HG03064 (cell line): ENCODE data around the gene CD38.
"Not testable (repeated sequence)": the region's sequence is repeated elsewhere in the genome, so short reads cannot be mapped to it uniquely, and the experiment has no call there.

Experiments used
- ATAC-seq: cut with Tn5 transposase; IDR thresholded peaks from one replicate; pipeline ENCODE4 v1.9.1; 2021; ENCODE audit warnings: low read depth; ENCODE audit not compliant: unreplicated experiment

The CD38 gene

DNA sequence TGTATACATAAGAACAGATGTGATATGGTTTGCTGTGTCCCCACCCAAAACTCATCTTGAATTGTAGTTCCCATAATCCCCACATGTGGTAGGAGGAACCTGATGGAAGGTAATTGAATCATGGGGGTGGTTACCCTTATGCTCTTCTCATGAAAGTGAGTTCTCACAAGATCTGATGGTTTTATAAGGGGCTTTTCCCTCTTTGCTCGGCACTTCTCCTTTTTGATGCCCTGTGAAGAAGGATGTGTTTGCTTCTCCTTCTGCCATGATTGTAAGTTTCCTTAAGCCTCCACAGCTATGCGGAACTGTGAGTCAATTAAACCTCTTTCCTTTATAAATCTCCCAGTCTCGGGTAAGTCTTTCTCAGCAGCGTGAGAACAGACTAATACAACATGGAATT is 83.1 kb downstream of the CD38 start:
- ATAC-seq, result not testable (repeated sequence)

GRCh38 chr4:15864651-15865566 is 86.8 kb downstream of the CD38 start:
- no peak for ATAC-seq

- no peak for ATAC-seq
These were observed 90.0 kb downstream of the CD38 start for GRCh38 chr4:15868111-15868510.

GRCh38 chr4:15868826-15869413 is 90.8 kb downstream of the CD38 start:
- ATAC-seq, result no peak

DNA sequence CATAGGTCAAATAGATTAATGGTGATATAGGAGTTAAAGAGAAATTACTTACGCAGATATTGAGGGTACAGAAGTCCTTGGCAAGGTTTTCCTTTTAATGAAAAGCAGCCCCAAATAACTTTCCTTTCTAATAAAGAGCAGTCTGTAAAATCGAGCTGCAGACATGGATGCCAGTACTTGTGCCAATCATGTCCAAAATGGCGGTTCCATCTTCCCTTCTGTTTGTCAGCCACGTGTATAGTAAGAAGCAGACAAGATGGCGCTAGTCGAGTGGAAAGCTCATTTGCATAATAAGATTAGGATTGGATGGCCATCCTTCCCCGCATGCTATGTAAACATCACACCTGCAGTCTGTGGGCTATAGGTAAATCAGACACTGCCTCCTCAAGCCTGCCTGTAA is 92.0 kb downstream of the CD38 start:
- no peak for ATAC-seq

- no peak for ATAC-seq
These were observed 93.0 kb downstream of the CD38 start for GRCh38 chr4:15870921-15871664.

DNA sequence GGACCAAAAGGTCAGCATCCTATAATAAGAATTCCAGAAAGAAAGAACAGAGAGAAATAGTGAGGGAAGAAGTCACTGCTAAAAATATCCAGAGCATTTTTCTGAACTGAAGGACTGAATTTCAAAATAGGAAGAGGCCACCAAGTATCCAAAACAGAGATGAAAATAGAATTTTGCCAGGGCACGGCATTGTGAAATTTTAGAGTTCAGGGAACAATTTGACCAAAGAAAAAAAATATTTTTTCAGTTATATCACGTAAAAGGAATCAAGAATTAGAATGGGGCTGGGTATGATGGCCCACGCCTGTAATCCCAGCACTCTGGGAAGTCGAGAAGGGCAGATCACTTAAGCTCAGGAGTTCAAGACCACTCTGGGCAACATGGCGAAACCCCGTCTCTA is 95.0 kb downstream of the CD38 start:
- no peak for ATAC-seq

DNA sequence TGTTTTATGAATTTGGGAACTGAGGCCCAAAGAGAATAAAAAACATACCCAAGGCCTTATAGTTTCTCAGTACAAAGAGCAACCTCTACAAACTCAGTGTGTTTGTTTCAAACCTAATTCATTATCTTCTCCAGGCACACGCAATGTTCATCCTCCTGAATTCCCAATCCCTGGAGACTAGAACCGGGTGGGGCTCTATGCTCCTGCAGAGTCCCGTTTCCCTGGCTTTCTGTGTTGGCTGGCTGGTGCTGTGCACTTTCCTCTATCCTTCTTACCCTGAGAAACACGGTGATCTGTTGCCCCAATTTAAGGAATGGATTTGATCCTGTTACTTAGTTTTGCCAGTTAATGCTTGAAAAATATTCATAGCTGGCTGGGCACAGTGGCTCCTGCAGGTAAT is 96.5 kb downstream of the CD38 start:
- no peak for ATAC-seq

DNA sequence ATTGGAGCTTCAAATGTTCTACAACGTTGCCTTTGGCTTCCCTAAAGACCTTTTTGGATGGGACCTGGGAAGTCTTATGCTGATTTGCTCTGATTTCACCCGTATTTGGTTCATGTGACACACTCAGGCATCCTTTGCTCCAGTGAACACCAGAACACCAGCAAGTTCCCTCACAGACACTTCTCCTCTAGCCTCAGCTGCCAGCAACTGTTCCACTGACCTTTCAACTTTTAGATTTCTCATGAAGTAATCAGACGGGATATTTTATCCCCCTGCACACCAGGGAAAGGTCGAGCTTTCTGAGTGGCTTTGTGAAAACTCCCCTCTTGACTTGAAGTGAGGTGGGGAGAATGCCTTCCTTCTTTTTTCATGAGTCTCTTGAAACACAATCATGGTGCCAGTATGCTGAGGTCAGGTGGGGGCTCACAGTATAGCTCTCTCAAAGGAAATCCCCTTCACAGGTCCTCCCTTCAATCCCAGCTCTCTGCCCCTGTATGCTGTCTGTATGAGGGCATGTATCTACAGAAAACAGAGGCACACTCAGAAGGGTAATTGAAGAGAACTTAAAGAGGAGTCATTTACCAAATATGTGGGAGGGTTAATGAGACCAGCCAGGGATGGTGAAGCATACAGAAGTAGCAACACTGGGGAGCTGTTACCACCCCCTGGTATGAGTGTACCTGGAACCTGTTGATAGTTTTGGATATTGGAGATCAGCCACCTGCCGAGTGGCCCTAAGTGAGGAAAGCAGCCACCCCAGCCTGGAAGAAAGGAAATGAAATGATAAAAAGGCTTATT is 97.7 kb downstream of the CD38 start:
- ATAC-seq, result no peak

- ATAC-seq, result no peak
These were observed 99.9 kb downstream of the CD38 start for GRCh38 chr4:15878011-15878410.

DNA sequence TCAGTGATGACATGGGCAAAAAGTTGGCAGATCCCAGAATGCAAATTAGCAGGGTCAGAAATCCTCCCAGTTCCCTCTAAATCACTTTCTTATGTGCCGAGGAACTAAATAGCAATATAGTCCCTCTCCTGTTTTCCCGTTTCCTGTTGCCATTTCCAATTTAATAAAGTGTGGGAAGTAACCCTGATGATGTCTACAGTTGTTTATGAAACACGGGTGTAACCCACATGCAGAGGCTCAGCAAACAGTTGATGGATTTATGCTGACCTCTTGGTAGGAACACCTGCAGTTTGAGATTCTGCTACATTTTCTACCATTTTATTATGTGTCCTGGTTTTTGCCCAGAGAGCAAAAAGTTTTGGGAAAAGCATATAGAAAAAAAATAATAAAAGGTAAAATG is 103.7 kb downstream of the CD38 start:
- ATAC-seq, result no peak

DNA sequence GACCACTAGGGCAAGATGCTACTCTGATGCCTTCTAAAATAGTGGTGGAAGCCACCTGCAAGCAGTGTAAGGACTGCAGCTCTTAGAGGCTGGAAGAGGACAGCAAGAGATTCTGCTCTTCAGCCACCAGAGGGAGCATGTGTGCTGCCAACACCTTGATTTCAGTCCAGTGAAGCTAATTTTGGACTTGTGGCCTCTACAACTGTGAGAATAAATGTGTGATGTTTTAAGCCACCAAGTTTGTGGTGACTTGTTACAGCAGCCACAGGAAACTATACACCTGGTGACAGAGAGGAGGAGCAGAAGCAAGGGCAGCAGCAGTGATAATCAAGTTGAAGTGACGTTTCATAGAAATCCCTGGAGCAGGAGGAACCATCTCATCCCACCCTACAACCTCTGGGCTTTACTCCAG is 104.6 kb downstream of the CD38 start:
- ATAC-seq, result peak; percentile 94

DNA sequence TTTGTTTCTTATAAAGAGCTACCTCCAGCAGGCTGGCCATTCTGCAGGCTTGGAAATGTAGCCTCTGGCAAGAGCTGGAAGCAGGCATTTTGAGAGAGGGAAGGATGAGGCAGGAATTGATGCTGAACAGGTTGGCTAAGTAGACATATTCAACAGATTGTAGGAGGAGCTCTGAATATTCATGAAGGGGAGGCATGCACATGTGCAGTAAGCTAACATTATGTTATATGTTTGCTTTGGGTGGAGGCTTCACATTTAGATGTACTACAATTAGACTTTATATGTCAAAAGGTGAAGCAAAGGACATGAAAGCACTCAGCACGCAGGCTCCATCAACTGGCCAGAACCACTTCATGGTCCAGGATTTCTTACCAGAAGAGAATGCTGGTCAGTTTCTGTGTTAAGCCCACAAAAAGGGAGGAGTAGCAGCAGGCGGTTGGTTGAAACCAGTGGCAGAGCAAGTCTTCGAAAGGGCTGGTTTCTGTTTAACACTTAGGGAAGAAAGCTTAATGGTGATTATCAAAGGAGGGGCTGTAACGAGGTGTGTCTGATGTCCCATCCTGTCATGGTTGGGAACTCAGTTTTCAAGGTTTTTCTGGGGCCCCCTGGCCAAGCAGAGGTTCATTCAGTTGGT is 105.6 kb downstream of the CD38 start:
- no peak for ATAC-seq

GRCh38 chr4:15884666-15885065 is 106.5 kb downstream of the CD38 start:
- no peak for ATAC-seq

GRCh38 chr4:15885422-15885821 is 107.3 kb downstream of the CD38 start:
- no peak for ATAC-seq

GRCh38 chr4:15888515-15888914 is 110.4 kb downstream of the CD38 start:
- no peak for ATAC-seq

- ATAC-seq, result no peak
These were observed 112.2 kb downstream of the CD38 start for GRCh38 chr4:15890246-15890829.

- ATAC-seq, result no peak
These were observed 113.2 kb downstream of the CD38 start for GRCh38 chr4:15891312-15891711.

GRCh38 chr4:15893962-15894361 is 115.8 kb downstream of the CD38 start:
- no peak for ATAC-seq

- ATAC-seq, result no peak
These were observed 116.3 kb downstream of the CD38 start for GRCh38 chr4:15894393-15894792.
